T-helper 17 cell (primary cell): ENCODE results near the gene KRTCAP2. TPM values are rescaled to one million over a fixed set of nuclear protein-coding genes. Genes with fewer than 3 reads are reported as not detected.

ENCODE experiments used
- ATAC-seq: fragments of 150-1000 bp; cut with Tn5 transposase; 2 replicates; pipeline ENCODE4 v1.10.0; 2021; ENCODE audit warnings: mild to moderate bottlenecking, moderate library complexity
- DNase-seq, 3 donors: peaks; one replicate each; pipeline versions ENCODE4 v3.0.0 to v3.0.0-alpha.2; 2020 to 2021
- H3K9me3 ChIP-seq: one replicate; pipeline ENCODE4 v1.7.0; 2013; ENCODE audit warnings: low read length, mild to moderate bottlenecking; ENCODE audit not compliant: control insufficient read depth, poor library complexity, severe bottlenecking
- H3K27ac Mint-ChIP-seq: one replicate; pipeline ENCODE4 v1.8.0; 2022; ENCODE audit warnings: mild to moderate bottlenecking, moderate library complexity, mixed read lengths
- H3K27me3 Mint-ChIP-seq: one replicate; pipeline ENCODE4 v1.8.0; 2022; ENCODE audit warnings: mixed read lengths
- H3K36me3 Mint-ChIP-seq: one replicate; pipeline ENCODE4 v1.8.0; 2022; ENCODE audit warnings: low read depth, mixed read lengths
- H3K4me1 Mint-ChIP-seq: one replicate; pipeline ENCODE4 v1.8.0; 2022; ENCODE audit warnings: mild to moderate bottlenecking, mixed read lengths
- H3K4me3 Mint-ChIP-seq: one replicate; pipeline ENCODE4 v1.8.0; 2022; ENCODE audit warnings: mild to moderate bottlenecking, moderate library complexity, mixed read lengths
- total RNA-seq, 4 donors: library from RNA in 2 of 4; stranded (reverse) in 2 of 4; gene quantifications; one replicate each; pipeline ENCODE4 v1.2.3 and lab custom pipeline; 2022 to 2026

KRTCAP2 gene
- total RNA-seq, 2 donors from 2014 or later: 110 to 127 TPM

DNA sequence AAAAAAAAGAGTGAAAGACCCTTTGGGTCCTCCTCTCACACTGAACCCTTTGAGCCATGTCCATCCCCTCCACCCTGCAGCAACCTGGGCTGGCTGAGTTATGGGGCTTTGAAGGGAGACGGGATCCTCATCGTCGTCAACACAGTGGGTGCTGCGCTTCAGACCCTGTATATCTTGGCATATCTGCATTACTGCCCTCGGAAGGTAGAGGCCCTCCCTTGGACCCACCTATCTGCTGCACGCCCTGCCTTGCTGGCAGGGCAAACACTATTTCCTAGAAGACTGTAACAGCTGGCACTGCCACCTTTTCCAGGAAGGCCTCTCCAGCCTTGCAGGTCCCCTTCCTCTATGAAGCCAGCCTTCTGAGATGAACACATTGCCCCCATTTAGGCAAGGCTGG, 36.4 kb downstream of the KRTCAP2 start:
- Mint-ChIP-seq H3K4me1 (peaks cover 40% of the 10 kb centered on the region), H3K36me3 (peaks cover 4% of the 10 kb centered on the region), H3K4me3 (peak overlapping the region; percentile 99), H3K27ac (peak overlapping the region; percentile 99), H3K27me3 (no peaks in the 10 kb centered on the region)
- no peak for DNase-seq
- ATAC-seq: no peak
- no peaks in the 10 kb centered on the region for H3K9me3 ChIP-seq

DNA sequence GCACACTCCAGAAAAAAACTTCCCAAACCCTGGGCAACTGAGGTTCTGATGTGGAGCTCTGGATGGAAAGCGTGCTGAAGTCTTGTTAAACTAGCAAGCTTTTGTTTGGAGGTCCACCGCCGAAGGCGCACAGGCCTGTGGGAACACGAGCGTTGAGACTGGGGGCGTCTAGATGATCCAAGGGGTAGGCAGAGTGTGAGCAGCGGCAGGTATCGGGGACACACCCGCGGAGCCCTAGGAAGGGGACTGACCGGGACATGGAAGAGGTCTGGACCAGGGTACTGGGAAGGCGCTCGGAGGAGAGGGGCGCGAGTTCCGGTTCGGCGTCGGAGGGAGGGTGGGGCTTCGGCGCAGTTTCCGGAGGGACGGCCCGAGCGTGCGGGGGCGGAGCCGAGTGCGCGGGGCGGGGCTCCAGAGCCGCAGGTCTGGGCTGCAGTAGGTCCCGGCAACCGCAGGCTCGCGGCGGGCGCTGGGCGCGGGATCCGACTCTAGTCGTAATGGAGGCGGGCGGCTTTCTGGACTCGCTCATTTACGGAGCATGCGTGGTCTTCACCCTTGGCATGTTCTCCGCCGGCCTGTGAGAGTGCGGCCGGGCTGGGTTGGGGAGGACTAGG, 37.6 kb downstream of the KRTCAP2 start, which contains the start of gene SLC50A1:
Gene SLC50A1, plus strand, starts transcription at position 438 of the 614 bp plus-strand sequence. Its CDS starts 60 bp downstream, at position 498.
- Mint-ChIP-seq H3K27ac (peak within 1 kb of the TSS; percentile 99), H3K4me1 (peaks cover 39% of the 10 kb centered on the region), H3K4me3 (peak within 1 kb of the TSS; percentile 99), H3K27me3 (no peaks in the 10 kb centered on the region), H3K36me3 (peaks cover 4% of the 10 kb centered on the region)
- H3K9me3 ChIP-seq: no peaks in the 10 kb centered on the region
- ATAC-seq (peak; percentile 87), DNase-seq (peak; percentile 89 to 92 (median 90))

DNA sequence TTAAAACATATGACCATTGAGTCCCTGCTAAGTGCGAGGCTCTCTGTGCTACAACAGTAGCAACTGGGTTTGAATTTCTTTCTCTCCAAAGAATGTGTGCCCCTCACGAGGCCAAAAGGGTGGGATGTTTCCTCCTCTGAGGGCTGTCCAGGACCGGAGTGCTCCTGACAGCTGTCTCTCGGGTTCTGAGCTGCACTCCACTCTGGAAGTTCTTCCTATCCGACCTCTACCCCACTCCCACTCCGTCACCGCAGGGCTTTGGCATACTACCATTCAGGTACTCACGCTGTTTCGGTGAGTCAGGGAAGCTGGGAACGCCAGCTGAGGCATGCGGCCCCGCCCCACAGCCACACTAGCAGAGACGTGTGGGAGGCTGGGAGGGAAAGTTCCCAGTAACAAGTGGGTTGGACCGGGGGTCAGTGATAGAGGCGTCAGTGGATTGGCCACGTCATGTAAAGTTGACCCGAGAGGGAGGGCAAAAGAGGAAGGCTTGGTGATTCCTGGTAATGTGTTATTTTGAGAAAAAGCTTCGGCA, 38.2 kb downstream of the KRTCAP2 start:
- DNase-seq: peak in 1 of 3 donors; percentile 39
- Mint-ChIP-seq H3K4me1 (peaks cover 38% of the 10 kb centered on the region), H3K36me3 (peaks cover 2% of the 10 kb centered on the region), H3K27me3 (no peaks in the 10 kb centered on the region), H3K4me3 (peak overlapping the region; percentile 99), H3K27ac (peak overlapping the region; percentile 99)
- no peak for ATAC-seq
- no peaks in the 10 kb centered on the region for H3K9me3 ChIP-seq

DNA sequence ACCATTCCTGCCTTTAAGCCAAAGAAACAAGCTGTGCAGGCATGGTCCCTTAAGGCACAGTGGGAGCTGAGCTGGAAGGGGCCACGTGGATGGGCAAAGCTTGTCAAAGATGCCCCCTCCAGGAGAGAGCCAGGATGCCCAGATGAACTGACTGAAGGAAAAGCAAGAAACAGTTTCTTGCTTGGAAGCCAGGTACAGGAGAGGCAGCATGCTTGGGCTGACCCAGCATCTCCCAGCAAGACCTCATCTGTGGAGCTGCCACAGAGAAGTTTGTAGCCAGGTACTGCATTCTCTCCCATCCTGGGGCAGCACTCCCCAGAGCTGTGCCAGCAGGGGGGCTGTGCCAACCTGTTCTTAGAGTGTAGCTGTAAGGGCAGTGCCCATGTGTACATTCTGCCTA, 38.8 kb downstream of the KRTCAP2 start:
- Mint-ChIP-seq H3K4me1 (peaks cover 39% of the 10 kb centered on the region), H3K36me3 (peaks cover 2% of the 10 kb centered on the region), H3K27me3 (peaks cover 5% of the 10 kb centered on the region), H3K27ac (peak overlapping the region; percentile 99), H3K4me3 (peak overlapping the region; percentile 99)
- ATAC-seq: no peak
- DNase-seq: no peak
- H3K9me3 ChIP-seq: no peaks in the 10 kb centered on the region

DNA sequence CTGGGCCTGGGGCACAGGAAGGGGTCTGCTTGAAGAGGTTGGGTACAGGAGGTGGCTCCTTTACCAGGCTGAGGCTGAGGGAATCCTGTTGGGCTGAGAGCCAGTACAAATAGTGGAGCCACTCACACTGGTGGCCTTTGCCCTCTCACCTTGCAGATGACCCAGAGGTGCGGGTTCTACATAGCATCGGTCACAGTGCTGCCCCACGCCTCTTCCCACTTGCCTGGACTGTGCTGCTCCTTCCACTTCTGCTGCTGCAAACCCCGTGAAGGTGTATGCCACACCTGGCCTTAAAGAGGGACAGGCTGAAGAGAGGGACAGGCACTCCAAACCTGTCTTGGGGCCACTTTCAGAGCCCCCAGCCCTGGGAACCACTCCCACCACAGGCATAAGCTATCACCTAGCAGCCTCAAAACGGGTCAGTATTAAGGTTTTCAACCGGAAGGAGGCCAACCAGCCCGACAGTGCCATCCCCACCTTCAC, 39.3 kb downstream of the KRTCAP2 start:
- Mint-ChIP-seq H3K27ac (no peak overlapping the region), H3K4me1 (peaks cover 41% of the 10 kb centered on the region), H3K4me3 (peak overlapping the region; percentile 55), H3K36me3 (peaks cover 2% of the 10 kb centered on the region), H3K27me3 (peaks cover 9% of the 10 kb centered on the region)
- no peak for ATAC-seq
- no peak for DNase-seq
- H3K9me3 ChIP-seq: no peaks in the 10 kb centered on the region

DNA sequence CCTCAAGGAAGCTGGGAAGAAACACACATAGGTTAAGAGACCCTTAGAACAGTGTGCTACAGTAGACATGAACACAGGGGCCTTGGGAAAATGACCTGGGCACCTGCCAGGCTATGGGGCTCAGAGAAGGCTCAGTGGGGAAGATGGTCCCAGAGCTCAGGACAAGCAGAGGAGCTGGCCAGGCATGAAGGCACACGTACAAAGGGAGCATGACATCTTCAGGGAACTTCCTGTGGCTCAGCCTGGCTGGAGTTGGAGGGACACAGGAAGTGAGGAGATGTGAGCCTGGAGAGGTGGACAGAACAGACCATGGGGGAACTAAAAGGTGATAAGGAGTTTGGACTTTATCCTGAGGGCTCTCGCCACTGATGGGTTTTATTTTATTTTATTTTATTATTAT, 41.2 kb downstream of the KRTCAP2 start:
- no peak overlapping the region for H3K27ac Mint-ChIP-seq
- peaks cover 2% of the 10 kb centered on the region for H3K36me3 Mint-ChIP-seq
- no peak overlapping the region for H3K4me3 Mint-ChIP-seq
- DNase-seq (no peak), ATAC-seq (no peak)
- H3K4me1 Mint-ChIP-seq: peaks cover 44% of the 10 kb centered on the region
- H3K27me3 Mint-ChIP-seq: peaks cover 23% of the 10 kb centered on the region
- no peaks in the 10 kb centered on the region for H3K9me3 ChIP-seq

DNA sequence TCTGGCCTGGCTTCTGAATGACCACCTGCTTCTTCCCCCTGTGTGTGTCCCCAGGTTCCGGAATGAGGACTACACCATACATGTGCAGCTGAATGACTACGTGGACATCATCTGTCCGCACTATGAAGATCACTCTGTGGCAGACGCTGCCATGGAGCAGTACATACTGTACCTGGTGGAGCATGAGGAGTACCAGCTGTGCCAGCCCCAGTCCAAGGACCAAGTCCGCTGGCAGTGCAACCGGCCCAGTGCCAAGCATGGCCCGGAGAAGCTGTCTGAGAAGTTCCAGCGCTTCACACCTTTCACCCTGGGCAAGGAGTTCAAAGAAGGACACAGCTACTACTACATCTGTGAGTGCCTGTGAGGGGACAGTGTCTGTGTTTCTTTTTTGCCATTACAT, 41.8 kb downstream of the KRTCAP2 start:
- DNase-seq: no peak
- no peak overlapping the region for H3K27ac Mint-ChIP-seq

DNA sequence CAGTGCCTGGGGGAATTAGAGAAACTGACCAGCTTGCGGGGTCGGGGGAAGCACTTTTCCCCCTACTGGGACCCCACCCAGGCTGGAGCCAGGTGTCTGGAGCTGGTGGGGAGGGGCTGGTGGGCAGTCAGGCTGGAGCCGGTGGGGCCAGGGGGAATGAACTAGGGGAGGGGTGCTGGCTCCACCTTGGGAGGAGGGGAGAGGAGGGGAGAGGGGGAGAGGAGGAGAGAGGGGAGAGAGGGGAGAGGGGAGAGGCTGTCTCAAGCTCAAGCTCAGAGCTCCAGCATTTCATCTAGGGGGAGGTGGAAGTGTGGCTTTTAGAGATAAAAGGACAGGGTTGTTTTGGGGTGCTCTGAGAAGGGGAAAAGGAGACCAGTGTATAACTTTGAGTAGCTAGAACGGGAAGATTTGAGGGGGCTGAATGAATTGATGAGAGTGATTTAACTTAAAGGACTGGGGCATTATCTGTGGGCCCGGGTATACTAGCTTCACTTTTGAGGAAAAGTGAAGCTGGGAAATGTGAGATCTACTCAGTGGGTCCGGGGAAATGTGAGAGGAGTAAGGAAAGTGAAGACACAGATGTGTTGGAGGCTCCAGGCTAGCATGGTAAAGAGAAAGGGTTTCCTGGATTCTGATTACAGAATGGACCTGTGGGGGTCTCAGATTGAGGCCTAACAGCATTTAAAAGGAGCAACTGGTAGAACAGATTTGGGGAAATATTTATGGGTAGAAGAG, 42.7 kb downstream of the KRTCAP2 start:
- no peak for ATAC-seq
- Mint-ChIP-seq H3K4me1 (peaks cover 40% of the 10 kb centered on the region), H3K27ac (peak overlapping the region; percentile 16), H3K36me3 (no peaks in the 10 kb centered on the region), H3K4me3 (peak overlapping the region; percentile 19), H3K27me3 (peaks cover 26% of the 10 kb centered on the region)
- no peaks in the 10 kb centered on the region for H3K9me3 ChIP-seq
- no peak for DNase-seq

More for the DNA sequence above, 41.8 kb downstream of the KRTCAP2 start:
- H3K9me3 ChIP-seq: no peaks in the 10 kb centered on the region
- Mint-ChIP-seq H3K36me3 (peaks cover 2% of the 10 kb centered on the region), H3K4me1 (peaks cover 45% of the 10 kb centered on the region), H3K4me3 (no peak overlapping the region), H3K27me3 (peaks cover 26% of the 10 kb centered on the region)
- no peak for ATAC-seq

DNA sequence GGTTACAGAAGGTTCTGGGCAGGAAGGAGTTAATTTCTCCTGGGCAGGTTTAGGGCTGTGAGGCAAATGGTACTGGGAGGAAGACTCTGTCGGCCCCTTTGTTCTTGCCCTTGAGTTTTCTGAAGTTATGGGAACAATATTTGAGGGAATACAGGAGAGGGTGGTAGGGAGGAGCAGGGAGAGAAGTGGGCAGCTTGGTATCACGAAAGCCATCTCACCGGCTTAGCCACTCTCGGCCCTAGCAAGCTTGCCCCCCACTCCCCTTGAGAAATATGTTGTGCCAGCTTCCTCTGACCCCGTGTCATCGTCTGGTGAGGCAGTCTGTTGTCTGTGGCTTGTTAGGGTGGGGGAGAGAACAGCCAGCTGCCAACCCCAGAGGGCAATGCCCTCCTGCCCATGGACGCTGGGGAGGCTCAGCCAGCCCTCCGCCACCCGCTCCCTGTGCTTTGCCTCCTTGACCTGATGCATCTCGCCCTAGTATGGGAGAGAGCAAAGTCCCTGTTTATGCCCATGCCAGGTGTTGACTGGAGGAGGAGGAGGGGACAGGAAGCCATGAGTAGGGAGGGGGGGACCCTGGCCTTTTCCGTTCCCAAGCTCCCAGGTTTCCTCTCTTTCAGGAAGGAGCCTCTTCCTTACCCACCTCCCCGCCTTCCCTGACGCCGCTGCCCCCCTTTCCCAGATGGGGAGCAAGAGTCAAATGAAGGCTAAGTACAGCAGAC, 44.2 kb downstream of the KRTCAP2 start:
- Mint-ChIP-seq H3K4me3 (peak overlapping the region; percentile 94), H3K27ac (peak overlapping the region; percentile 14), H3K4me1 (peaks cover 33% of the 10 kb centered on the region), H3K27me3 (peaks cover 26% of the 10 kb centered on the region), H3K36me3 (no peaks in the 10 kb centered on the region)
- no peaks in the 10 kb centered on the region for H3K9me3 ChIP-seq
- DNase-seq: no peak
- ATAC-seq: peak; percentile 24

DNA sequence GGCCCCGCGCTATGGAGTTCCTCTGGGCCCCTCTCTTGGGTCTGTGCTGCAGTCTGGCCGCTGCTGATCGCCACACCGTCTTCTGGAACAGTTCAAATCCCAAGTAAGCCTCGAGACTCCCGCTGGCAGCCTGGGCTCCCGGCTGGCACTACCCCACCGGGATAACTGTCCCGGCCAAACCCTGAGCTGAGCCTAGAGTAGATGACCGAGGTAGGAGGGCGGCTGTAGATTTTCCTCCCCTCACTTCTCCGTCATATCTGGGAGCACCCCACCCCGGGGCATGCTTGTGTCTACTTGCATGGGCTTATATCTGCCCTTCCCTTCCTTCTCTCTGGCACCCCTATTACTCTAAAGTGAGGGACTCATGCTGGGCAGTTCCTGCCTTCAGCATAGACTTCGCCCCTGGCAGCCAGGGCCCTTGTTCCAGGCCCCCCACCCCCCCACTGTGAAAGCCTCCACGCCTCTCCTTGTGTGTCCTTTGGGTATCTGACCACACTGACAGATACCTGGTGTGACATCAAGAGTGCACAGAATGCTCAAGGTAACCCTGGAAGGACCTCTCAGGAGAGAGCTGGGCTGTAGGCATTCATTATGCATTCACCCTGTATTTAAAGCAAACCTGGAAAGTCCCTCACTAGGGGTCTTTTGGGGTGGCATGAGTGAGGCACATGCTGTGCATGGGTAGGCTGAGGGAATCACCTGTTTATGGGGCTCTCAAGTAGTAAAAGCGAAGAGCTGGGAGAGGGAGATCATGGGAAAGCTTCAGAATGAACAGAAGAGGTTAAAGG, 44.9 kb downstream of the KRTCAP2 start:
- ATAC-seq: no peak
- H3K36me3 Mint-ChIP-seq: no peaks in the 10 kb centered on the region
- peaks cover 31% of the 10 kb centered on the region for H3K4me1 Mint-ChIP-seq
- H3K27me3 Mint-ChIP-seq: peaks cover 26% of the 10 kb centered on the region
- peak overlapping the region; percentile 94 for H3K4me3 Mint-ChIP-seq
- no peak for DNase-seq
- peak overlapping the region; percentile 14 for H3K27ac Mint-ChIP-seq
- no peaks in the 10 kb centered on the region for H3K9me3 ChIP-seq

DNA sequence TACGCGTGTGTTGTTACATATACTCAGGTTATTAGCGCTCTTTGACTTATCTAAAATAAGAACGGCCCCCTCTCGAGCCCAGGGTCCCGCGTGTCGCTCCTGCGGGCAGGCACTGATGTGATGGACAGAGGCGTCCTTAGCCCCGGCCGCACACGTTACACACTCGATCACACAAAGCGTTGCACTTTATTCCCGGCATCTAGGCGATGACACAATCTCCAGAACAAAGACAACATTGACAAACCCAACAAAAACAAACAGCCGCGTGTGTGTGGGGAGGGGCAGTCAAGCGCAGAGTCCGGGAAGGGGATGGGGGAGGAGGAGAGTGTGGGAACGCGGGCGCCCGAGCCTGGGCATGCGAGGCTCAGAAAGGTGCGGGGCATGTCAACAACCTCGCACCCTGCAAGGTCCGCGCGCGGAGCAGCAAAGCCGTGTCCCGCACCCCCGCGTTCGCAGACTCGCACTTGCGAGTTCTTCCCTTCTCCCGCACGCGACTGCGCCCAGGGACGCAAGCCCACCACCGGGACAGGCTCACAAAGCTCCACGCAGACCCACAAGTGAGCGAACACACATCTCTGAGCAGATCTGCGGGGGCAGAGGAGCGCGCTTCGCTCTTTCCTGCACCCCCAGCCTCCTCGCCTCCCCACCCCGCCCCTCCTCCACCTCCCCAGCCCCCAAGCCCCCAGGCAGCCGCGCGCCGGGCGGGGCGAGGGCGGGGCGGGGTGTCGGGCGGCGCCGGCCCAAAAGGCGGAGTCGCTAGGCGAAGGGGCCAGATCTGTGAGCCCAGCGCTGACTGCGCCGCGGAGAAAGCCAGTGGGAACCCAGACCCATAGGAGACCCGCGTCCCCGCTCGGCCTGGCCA, 45.8 kb downstream of the KRTCAP2 start, which contains the start of gene EFNA1:
Gene EFNA1, plus strand, starts transcription at position 772 of the 862 bp plus-strand sequence. CDS start 102 bp downstream, outside the sequence.
- Mint-ChIP-seq H3K36me3 (no peaks in the 10 kb centered on the region), H3K4me3 (peak within 1 kb of the TSS; percentile 94)

More for the DNA sequence above, 45.8 kb downstream of the KRTCAP2 start, which contains the start of gene EFNA1:
- DNase-seq (peak in 2 of 3 donors; percentile 41 to 43), ATAC-seq (peak; percentile 55)
- Mint-ChIP-seq H3K27ac (peak within 1 kb of the TSS; percentile 14), H3K4me1 (peaks cover 31% of the 10 kb centered on the region), H3K27me3 (peaks cover 26% of the 10 kb centered on the region)
- H3K9me3 ChIP-seq: no peaks in the 10 kb centered on the region
